ENCODE measurements around the gene TMEM107. TPM values are rescaled to one million over a fixed set of nuclear protein-coding genes. Genes with fewer than 3 reads are reported as not detected.

Gene TMEM107
- total RNA-seq, 1 donor from 2014 or later: 25.5 TPM

- DNase-seq (ENCODE audit: extremely low read depth, low read depth, low spot score): no peak
Observed at GRCh38 chr17:8162997-8163977, 12.9 kb downstream of the TMEM107 start.

GRCh38 chr17:8162233-8162996 lies 13.8 kb downstream of the TMEM107 start, which contains the start of gene VAMP2:
Gene VAMP2, minus strand, starts transcription at chr17:8162948. Its CDS starts 69 bp downstream, at chr17:8162879.
- no peak for DNase-seq (ENCODE audit: extremely low read depth, low read depth, low spot score)

- no peak for DNase-seq (ENCODE audit: extremely low read depth, low read depth, low spot score)
Observed at GRCh38 chr17:8161289-8162232, 14.6 kb downstream of the TMEM107 start.

- no peak for DNase-seq (ENCODE audit: extremely low read depth, low read depth, low spot score)
Observed at GRCh38 chr17:8160741-8161221, 15.4 kb downstream of the TMEM107 start.

- DNase-seq (ENCODE audit: extremely low read depth, low read depth, low spot score): no peak
Observed at GRCh38 chr17:8160224-8160577, 16.0 kb downstream of the TMEM107 start.

- DNase-seq (ENCODE audit: extremely low read depth, low read depth, low spot score): no peak
Observed at GRCh38 chr17:8159459-8160223, 16.5 kb downstream of the TMEM107 start.

GRCh38 chr17:8159032-8159400 lies 17.2 kb downstream of the TMEM107 start:
- DNase-seq (ENCODE audit: extremely low read depth, low read depth, low spot score): no peak

GRCh38 chr17:8158267-8159031 lies 17.7 kb downstream of the TMEM107 start:
- DNase-seq (ENCODE audit: extremely low read depth, low read depth, low spot score): no peak

- DNase-seq (ENCODE audit: extremely low read depth, low read depth, low spot score): peak; percentile 100
Observed at GRCh38 chr17:8156246-8156992, 19.8 kb downstream of the TMEM107 start.

- DNase-seq (ENCODE audit: extremely low read depth, low read depth, low spot score): no peak
Observed at GRCh38 chr17:8155996-8156245, 20.3 kb downstream of the TMEM107 start.

- DNase-seq (ENCODE audit: extremely low read depth, low read depth, low spot score): no peak
Observed at GRCh38 chr17:8155231-8155995, 20.8 kb downstream of the TMEM107 start.

GRCh38 chr17:8154608-8155155 lies 21.5 kb downstream of the TMEM107 start:
- DNase-seq (ENCODE audit: extremely low read depth, low read depth, low spot score): no peak

GRCh38 chr17:8153957-8154607 lies 22.1 kb downstream of the TMEM107 start:
- DNase-seq (ENCODE audit: extremely low read depth, low read depth, low spot score): no peak

- no peak for DNase-seq (ENCODE audit: extremely low read depth, low read depth, low spot score)
Observed at GRCh38 chr17:8153525-8153956, 22.6 kb downstream of the TMEM107 start.

GRCh38 chr17:8153031-8153451 lies 23.1 kb downstream of the TMEM107 start:
- DNase-seq (ENCODE audit: extremely low read depth, low read depth, low spot score): no peak

- DNase-seq (ENCODE audit: extremely low read depth, low read depth, low spot score): no peak
Observed at GRCh38 chr17:8152112-8152775, 23.9 kb downstream of the TMEM107 start, which contains the start of gene PER1. Gene PER1, minus strand, starts transcription at chr17:8152404. Its CDS starts 1,698 bp downstream, at chr17:8150706.
